Limb (tissue), 2 donors: ENCODE measurements around the gene C1orf94.

ENCODE experiments used
- DNase-seq, 2 donors: peaks; one replicate each; pipeline ENCODE4 v3.0.0-alpha.2; 2016; ENCODE audit errors: extremely low spot score in 2 of 2

Gene C1orf94, protein sequence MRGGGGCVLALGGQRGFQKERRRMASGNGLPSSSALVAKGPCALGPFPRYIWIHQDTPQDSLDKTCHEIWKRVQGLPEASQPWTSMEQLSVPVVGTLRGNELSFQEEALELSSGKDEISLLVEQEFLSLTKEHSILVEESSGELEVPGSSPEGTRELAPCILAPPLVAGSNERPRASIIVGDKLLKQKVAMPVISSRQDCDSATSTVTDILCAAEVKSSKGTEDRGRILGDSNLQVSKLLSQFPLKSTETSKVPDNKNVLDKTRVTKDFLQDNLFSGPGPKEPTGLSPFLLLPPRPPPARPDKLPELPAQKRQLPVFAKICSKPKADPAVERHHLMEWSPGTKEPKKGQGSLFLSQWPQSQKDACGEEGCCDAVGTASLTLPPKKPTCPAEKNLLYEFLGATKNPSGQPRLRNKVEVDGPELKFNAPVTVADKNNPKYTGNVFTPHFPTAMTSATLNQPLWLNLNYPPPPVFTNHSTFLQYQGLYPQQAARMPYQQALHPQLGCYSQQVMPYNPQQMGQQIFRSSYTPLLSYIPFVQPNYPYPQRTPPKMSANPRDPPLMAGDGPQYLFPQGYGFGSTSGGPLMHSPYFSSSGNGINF

DNA sequence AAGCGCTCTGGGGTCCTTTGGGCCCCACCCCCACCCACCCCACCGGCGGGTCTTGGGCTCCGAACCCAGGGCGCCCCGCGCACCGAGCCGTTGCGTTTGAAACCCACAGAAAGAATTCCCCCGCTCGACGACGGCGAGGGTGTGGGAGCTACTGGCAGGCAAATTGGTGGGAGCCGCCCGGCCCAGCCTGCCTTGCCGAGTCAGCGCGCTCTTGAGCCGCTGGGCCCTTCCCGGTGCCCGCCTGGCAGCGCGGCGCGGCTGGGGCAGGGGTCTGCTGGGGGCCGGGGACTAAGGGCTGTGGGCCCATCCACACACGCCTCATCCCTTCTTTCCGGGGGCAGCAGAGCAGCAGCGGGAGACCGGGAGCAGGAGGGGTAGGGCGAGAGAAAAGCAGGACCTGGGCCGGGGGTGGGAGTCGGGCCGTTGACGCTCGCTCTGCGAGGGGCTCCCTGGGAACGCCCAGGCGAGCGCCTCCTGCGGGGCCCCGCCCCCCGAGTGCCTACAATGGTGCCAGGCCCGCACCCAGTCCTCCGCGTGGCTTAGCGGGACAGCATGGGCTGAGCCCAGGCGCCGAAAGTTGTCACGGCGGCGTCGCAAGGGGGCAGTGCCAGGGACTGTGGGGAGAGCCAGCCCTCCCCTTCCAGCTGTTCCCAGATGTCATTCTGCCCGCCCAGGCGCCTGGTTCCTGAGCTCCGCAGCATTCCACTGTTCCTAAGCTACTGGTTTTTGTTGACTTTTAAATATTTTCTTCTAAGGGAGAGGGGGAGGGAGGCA lies at the start of gene C1orf94:
Gene C1orf94 (plus strand): TSS at position 78 of the 774 bp plus-strand sequence. CDS start 883 bp downstream, outside the sequence.
- DNase-seq = peak; percentile 43 to 52

DNA sequence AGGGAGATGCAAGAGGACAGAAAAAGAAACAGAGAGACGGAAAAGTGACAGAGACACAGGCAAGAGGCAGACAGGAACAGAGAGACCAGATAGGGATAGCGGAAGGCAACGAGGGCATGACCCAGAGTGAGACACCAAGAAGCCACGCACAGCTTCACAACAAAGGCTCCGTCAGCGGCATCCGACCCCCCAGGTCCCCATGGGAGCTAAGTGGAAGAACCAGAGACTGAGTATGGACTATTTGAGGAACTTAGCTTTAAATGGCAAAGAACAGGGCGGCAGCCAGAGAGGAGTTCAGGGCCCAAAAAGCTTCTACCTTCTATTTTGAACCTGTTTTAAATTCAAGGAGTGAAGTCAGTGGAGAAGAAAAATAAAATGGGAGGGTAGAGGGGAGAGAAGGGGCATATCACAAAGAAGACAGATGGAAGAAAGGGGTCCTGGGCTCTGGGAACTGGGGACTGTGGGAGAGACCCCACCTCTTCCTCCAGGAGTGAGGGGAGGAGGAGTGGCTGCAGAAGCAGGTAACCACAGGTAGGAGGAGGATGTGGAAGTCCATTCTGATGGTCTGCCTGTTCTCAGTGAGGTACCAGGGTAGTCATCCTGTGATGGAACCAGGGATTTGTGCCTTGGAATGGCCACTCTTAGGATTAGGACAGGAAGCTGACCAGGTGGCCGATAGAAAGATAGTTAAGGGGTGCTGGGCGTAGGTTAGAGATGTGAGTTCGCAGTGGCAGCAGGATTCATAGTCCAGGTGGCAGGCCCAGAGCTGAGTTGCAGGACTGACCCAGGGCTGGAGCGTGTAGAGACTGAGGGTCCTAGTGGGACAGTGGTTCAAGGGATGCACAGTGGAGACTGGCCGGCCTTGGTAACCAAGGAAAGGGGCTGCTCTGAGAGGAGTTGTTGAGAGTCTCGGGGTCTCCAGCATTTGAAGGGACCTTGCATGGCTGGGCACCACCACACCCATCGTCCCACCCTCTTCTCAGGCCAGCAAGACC lies 49.4 kb upstream of the C1orf94 start:
- no peak for DNase-seq

DNA sequence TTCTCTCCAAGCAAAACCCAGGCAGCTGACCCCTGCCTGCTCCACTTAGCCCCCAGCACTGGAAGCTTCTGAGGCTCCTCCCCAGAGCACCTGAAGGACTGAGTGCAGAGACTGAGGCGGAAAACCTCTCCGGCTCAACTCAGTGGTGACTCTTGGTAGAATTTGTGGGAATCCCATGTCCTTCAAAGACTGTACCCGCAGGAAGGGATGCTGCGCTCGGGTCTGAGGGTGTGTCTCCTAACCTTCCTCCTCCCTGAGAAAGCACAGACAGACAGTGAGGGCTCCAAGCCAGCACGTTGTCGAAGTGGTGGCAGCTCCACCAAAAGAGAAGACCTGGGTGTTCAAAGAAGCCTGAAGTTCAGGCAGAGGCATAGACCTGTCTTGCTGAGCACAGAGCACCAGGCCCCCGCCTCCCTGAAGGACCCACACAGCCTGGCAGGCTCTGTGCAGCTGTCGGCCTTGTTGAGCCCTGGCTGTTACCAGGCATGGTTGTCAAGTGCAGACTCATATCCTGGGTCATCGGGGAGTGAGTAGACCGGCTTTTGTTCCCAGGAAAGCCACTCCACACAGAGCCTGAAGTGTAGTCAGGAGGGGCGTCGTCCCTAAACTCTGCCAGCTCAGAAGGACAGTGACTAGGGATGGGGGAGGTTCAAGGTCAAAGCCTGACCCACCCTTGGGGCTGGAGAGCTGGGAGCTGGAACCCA lies 48.4 kb upstream of the C1orf94 start:
- no peak for DNase-seq

DNA sequence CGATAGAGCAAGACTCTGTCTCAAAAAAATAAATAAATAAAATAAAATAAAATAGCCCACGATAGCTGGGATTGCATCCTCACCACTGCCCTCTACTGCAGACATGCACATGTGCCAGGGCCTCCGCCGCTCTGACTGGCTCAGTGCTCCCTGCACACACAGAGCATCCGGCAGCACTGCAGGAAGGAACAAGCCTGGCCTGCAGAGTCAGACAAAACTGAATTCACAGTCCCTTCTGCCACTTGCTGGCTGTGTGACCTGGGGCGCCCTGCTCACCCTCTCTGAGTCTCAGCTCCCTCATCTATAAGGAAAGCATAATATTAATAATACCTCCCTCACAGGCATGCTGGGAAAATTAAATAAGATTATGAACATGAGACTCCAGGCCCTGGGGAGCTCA lies 47.1 kb upstream of the C1orf94 start:
- DNase-seq = no peak

DNA sequence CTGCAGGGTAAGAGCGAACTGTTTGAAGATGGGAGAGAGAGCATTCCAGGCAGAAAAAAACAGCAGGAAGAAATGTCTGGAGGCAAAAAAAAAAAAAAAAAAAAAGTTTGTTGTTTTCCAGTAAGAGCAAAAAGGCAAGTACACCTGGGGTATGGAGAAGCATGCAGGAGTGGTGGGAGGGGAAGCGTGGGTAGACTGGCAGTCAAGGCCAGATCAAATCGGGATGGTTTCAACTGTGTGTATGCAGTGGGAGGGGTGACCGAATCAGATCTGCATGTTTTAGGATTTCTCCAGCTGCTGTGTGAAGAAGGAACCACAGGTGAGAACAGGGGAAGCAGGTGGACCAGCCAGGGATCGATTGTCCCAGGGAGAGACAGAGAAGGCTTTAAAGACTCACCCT lies 46.4 kb upstream of the C1orf94 start:
- no peak for DNase-seq

DNA sequence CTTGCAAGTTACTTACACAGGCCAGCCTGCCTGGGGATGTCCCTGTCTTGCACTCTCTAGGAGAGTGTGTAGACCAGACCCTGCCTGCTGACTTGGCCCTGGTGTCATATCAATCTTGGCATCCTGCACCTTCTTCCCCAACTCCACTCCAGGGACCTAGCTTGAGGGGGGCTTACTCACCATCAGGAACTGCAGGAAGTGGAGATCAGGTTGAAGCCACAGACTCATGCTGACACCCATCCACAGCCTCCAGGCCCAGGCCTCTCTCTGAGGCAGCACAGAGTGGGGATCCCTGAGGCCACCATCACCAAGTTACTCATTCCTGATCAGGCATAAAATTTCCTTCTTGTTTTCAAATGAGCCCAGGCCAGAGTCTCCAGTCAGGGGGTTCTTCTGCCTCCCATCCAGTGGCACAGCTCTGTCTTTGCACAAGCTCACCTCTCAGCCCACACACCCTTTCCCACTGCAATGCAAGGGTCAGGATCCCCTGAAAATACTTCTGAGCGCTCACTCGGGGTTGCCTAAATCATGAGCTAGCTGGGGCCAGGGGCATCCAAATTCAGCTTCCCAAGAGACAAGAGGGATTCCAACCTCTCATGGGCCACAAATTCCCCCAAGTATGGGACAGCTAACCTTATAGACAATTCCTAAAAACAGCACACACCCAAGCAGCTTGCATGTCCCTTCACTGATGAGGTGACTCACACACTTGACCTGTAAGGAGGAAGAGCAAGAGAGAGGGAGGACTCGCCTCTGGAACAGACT lies 45.1 kb upstream of the C1orf94 start:
- no peak for DNase-seq

DNA sequence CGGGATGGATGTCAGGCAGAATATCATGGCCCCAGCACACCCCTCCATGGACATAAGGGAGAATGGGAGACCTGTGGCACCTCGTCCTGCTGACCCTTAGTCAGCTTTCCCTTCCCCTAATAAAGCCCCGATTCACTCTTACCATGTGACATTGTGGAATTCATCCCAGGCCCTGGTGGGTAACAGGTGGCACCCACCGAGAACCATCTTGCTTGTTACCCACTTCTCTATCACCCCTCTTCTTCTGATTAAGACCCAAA lies 44.6 kb upstream of the C1orf94 start:
- no peak for DNase-seq

DNA sequence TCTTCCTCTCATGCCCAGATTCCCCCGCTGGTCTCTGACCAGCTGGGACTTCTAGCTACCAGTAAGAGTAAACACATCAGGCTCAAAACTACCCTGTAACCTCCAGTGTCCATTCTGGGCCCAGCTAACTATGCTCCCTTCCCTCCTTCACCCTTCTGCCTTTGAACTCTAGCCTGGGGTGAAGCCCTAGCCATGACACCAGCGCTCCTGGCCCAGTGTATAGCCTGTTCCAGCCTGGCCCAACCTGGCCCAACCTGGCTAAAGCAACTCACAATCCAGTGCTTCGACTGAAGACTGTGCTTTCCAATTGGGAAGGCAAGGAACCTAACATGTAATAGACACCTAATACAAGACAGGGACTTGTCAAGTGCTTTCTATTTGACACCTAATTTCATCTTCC lies 39.3 kb upstream of the C1orf94 start:
- DNase-seq = no peak

DNA sequence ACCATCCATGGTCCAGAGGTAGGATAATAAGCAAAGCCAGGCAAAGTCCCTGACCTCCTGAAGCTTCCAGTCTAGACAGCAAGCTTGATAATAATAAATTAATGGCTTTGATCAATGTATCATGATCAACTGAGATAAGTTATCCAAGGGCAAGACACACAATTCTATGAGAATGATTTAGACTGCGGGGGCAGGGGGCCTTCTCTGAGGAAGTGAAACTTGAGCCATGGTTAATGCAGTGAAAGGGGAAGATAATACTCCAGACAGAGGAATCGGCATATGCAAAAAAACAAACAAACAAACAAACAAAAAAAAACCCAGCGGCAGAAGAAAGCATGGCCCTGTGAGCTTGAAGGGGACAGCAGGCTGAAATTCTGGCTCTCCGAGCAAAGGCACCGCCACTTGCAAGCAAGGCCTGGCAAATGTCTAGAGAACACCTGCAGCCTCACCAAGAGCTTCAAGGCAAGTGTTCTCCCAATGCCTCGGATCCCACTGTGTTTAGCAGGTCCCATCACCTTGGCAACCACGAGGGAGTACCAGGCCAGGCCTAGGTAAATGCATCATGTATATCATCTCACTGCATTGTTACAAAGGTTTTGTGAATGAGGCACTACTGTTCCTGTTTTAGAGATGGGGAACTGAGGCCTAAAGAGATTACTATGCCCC lies 36.6 kb upstream of the C1orf94 start:
- no peak for DNase-seq

DNA sequence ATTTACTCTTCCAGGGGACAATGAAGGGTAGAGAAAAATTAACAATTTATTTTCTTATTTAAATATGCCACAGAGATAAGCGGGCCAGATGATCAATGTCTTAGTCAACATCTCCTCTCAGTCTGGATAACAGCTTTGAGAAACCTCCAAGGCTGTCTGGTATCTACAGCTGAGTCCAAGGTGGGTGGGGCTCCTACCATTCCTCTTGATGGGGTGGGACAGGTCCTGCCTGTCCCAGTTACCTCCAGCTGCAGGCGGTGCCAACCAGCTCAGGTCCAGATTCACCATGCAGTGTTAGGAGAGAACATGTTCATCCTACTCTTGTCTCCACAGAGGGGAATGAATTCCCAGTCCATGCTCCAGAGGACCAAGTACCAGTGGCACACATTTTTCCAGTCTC lies 32.7 kb upstream of the C1orf94 start:
- no peak for DNase-seq

DNA sequence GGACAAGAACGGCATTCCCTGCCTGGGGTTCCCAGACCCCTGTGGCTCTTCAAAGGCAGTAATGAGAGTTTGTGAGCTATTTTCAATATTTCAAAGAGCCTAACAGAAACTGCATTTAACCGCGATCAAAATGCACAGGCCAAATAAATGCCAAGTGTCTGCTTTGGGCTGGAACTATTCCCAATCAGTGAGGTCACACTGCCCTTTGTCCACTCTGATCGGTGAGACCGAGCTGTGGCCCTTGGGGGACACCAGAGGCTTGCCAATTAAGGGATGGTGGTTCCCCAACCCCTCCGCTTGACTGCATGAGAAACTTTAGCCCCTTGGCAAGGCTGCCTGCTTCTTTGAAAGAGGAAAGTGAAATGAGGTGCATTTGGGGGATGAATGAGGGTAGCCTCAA lies 31.9 kb upstream of the C1orf94 start:
- no peak for DNase-seq

DNA sequence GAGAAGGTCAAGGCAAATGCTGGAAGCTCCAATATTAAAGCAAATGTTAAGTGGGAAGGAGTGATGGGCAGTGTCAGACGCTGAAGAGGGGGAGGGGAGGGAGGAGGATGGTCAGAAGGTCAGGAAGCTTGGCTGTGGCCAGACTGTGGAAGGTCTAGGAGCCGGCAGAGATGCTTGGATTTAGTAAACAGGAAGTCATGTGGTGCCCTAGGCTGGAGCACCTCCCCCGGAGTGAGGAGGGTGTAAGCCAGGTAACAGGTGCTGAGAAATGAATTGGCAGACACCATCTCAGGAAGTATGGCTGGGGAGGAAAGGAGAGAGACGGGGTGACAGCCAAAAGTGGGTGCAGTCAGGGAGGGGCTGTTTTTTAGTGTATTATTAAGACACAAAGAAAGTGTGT lies 29.4 kb upstream of the C1orf94 start:
- no peak for DNase-seq

DNA sequence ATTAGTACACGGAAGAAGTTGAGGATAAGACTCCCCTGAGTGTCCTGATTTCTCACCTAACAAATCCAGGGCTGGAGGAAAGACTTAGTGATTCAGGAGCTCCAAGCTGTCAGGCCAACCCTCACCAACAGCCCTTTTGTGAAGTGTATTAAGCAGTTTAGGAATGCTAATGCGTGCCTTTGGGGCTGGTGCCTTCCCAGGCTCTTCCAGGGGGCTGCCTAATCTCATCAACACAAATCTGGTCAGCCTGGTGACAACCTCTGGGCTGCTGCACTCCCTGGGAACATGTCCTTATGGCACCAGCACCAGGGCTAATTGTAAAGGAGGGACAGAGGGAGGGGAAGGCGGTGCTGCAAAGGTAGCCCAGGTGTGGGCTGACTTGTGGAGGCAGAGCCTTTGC lies 27.2 kb upstream of the C1orf94 start:
- no peak for DNase-seq

DNA sequence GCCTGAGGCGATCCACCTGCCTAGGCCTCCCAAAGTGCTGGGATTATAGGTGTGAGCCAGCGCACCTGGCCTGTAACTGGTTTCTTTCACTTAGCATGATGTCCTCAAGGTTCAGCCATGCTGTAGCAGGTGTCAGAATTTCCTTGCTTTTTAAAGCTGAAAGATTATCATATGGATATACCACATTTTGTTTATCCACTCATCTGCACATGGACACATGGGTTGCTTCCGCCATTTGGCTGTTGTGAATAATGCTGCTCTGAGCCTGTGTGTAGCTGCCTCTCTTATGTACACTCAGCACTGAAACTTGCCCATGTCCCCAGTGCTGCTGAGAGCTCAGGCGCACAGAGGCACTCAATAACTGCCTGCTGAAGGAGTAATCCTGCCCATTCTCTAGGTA lies 23.5 kb upstream of the C1orf94 start:
- DNase-seq = no peak

DNA sequence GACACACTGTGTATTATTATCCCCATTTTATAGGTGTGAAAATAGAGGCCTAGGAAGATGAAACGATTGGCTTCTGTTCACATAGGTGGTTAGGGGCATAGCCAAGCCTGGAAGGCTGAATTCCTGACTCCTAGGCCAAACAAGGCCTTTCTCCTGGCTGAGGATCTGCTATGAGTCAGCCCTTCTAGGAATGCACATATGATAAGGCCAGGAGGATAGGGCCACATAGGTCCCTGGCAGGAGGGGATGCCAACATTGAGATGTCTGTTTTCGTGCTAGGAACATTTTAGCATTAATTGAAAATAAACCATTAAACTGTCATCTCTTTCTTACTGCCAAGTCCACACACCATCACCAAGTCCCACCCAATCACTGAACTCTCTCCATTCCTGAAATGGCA lies 20.8 kb upstream of the C1orf94 start:
- no peak for DNase-seq

DNA sequence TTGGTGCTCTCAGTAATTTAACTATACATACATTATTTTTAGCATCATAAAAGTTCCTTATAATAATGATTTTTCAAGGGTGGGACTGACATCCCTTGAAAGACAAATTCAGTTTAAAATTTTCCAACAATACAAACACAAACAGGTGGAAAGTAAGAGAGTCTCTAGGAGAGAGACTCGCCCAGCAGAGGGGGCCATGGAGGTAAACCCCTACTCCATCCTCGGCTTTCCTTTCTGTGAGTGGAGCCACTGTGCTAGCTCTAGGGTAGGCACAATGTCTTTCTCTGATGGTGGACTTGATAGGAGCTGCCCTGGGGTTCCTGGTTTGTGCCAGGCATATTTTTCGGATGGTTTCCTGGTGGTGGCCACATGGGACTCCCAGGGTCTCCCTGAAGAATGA lies 20.0 kb upstream of the C1orf94 start:
- no peak for DNase-seq

DNA sequence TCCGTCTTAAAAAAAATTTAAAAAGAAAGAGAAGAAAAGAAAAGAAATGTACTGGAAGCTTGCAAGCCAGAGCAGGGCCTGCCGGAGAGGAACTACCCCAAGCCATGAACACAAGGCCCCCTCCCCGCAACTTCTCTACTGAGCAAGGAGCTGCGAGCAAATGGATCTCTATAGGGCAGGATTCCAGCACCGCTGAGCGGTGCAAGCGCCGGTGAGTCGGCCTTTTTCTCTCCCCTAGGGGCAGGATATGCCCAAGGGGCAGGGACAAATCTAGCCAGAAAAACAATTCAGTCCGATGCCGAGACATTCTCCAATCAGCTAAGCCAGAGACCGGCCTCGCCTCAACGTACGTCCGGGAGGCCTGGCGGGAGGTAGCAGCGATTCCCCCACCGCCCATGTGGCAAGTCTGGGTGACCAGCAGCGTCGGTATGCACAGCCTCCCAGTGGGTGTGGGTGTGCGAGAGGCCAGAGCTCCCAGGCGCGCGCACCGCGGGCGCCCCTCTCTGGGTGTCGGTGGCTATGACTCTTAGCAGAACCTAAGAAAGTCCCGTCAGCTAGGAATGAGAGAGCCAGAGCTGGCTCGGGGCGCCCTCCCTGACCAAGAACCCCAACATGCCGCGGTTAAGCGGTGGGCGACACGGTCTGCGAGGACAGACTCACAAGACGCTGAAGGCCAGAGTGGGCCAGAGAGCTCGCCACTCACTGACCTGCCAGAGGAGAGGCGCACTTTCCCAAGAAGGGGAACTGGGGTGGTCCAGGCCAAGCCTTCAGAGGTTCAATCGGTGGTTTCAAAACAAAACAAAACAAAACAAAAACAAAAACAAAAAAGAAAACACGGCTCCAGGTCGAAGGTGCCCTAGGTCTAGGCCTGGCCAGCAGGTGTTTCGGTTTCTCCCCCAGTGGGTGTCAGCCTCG lies 13.6 kb upstream of the C1orf94 start:
- DNase-seq = peak; percentile 60 to 84
